ENCODE measurements around the gene HRK. TPM values are rescaled to one million over a fixed set of nuclear protein-coding genes. Genes with fewer than 3 reads are reported as not detected.

HRK gene
- total and polyA plus RNA-seq, 2 of the 4 experiments (the other 2 are of a cell fraction) = not detected

DNA sequence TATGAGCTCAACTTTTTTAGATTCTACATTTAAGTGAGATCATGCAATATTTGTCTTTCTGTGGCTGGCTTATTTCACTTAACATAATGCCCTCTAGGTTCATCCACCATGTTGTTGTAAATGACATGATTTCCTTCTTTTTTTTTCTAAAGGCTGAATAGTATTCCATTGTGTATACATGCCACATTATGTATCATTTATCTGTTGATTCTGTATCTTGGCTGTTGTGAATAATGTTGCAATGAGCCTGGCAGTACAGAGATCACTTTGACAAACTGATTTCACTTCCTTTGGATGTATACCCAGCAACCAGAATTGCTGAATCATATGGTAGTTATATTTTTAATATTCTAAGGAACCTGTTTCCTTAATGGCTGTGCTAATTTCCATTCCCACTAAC lies 48.6 kb upstream of the HRK start:
- H3K56ac ChIP-seq (ENCODE audit: extremely low read depth, insufficient read depth, low read length) = no peak overlapping the region
- no peak overlapping the region for H2AK5ac ChIP-seq (ENCODE audit: low read depth, low read length)
- no peak overlapping the region for H2BK20ac ChIP-seq (ENCODE audit: low read depth, low read length)
- H2BK120ac ChIP-seq (ENCODE audit: low read depth, low read length) = no peak overlapping the region
- H3K4me2 ChIP-seq (ENCODE audit: low read depth, low read length) = no peak overlapping the region
- no peak overlapping the region for H4K91ac ChIP-seq (ENCODE audit: insufficient read depth, low read depth, low read length)
- no peak overlapping the region for H2BK15ac ChIP-seq (ENCODE audit: low read depth, low read length)
- H2AK9ac ChIP-seq (replicated peaks; ENCODE audit: low read depth, low read length, poor library complexity) = no peak overlapping the region
- H3K9me3 ChIP-seq (ENCODE audit: control insufficient read depth, insufficient read depth, low read length) = no peaks in the 10 kb centered on the region
- H3K18ac ChIP-seq (ENCODE audit: low read depth, low read length) = no peak overlapping the region
- no peak for DNase-seq
- no peak overlapping the region for H3K9ac ChIP-seq (ENCODE audit: low read depth, low read length)
- H3K23ac ChIP-seq (ENCODE audit: low read depth, low read length) = no peak overlapping the region
- H3K79me1 ChIP-seq (ENCODE audit: low read depth in 1 of 2, low read length in 2 of 2) = peaks cover 45 to 70% of the 10 kb centered on the region in 2 experiments
- H4K8ac ChIP-seq (ENCODE audit: low read depth in 2 of 2, low read length in 2 of 2) = no peak overlapping the region
- BruUV-seq (replicated peaks) = no TSS peak
- H3K4me3 ChIP-seq (ENCODE audit: insufficient read depth, low read depth, low read length) = no peak overlapping the region
- H2BK5ac ChIP-seq (ENCODE audit: low read depth, low read length, poor library complexity, severe bottlenecking) = no peak overlapping the region
- no peak for ATAC-seq (ENCODE audit: low read depth)
- in situ Hi-C loops (cut with MboI; ENCODE audit: low sequenced_read_pairs) = no loop called here
- peaks cover 45% of the 10 kb centered on the region for H4K20me1 ChIP-seq (ENCODE audit: insufficient read depth, low read length)
- H3K14ac ChIP-seq (replicated peaks; ENCODE audit: low read depth, low read length) = no peak overlapping the region
- H3K4ac ChIP-seq (ENCODE audit: low read depth, low read length) = no peak overlapping the region
- intact Hi-C loops (cut with micrococcal nuclease) = no loop called here
- peaks cover 10% of the 10 kb centered on the region for H3K36me3 ChIP-seq (ENCODE audit: control insufficient read depth, insufficient read depth, low read length)
- H3K27ac ChIP-seq (ENCODE audit: insufficient read depth, low read length) = no peak overlapping the region
- TF ChIP-seq RFX5 (IDR thresholded peaks at IDR 0.05; ENCODE audit: low read depth, low read length) (no peak), BHLHE40 (IDR thresholded peaks at IDR 0.05; ENCODE audit: low read depth, low read length) (no peak), NFE2L2 (IDR thresholded peaks at IDR 0.05; ENCODE audit: low read depth, low read length) (no peak), CEBPB (IDR thresholded peaks at IDR 0.05; ENCODE audit: low read depth, low read length) (no peak), MAZ (IDR thresholded peaks at IDR 0.05; ENCODE audit: borderline replicate concordance, low read depth, low read length) (no peak), POLR2A (IDR thresholded peaks at IDR 0.05; ENCODE audit: low read depth, low read length) (no peak), MAFK (IDR thresholded peaks at IDR 0.05; ENCODE audit: low read depth, low read length) (no peak), MXI1 (IDR thresholded peaks at IDR 0.05; ENCODE audit: borderline replicate concordance, low read depth, low read length) (no peak), SMC3 (IDR thresholded peaks at IDR 0.05; ENCODE audit: low read depth, low read length) (no peak), RAD21 (IDR thresholded peaks at IDR 0.05; ENCODE audit: low read length) (no peak), CHD1 (IDR thresholded peaks at IDR 0.05; ENCODE audit: low read depth, low read length) (no peak), FOS (IDR thresholded peaks at IDR 0.05; ENCODE audit: low read depth, low read length) (no peak)
- TF ChIP-seq, protein P1, sequence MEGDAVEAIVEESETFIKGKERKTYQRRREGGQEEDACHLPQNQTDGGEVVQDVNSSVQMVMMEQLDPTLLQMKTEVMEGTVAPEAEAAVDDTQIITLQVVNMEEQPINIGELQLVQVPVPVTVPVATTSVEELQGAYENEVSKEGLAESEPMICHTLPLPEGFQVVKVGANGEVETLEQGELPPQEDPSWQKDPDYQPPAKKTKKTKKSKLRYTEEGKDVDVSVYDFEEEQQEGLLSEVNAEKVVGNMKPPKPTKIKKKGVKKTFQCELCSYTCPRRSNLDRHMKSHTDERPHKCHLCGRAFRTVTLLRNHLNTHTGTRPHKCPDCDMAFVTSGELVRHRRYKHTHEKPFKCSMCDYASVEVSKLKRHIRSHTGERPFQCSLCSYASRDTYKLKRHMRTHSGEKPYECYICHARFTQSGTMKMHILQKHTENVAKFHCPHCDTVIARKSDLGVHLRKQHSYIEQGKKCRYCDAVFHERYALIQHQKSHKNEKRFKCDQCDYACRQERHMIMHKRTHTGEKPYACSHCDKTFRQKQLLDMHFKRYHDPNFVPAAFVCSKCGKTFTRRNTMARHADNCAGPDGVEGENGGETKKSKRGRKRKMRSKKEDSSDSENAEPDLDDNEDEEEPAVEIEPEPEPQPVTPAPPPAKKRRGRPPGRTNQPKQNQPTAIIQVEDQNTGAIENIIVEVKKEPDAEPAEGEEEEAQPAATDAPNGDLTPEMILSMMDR (conservative IDR thresholded peaks at IDR 0.05; ENCODE audit: low read depth, low read length) = no peak
- CTCF ChIA-PET = interaction anchor here (0.7 kb wide), 1 partner anchor 15 kb away, joined by 3 read pairs; no protein-coding TSS in a partner anchor
- H3K4me1 ChIP-seq (ENCODE audit: control insufficient read depth, insufficient read depth, low read length) = peaks cover 4% of the 10 kb centered on the region; the same call in 1 of the 2 replicates
- dilution Hi-C loops (cut with HindIII; ENCODE audit: low sequenced_read_pairs, unreplicated experiment) = no loop called here
- POLR2A ChIA-PET (ENCODE audit: unreplicated experiment) = no interaction called here
- peaks cover 24% of the 10 kb centered on the region; the same call in 1 of the 2 replicates for H3K9me1 ChIP-seq (ENCODE audit: insufficient read depth, low read length)
- no peak overlapping the region for H2AFZ ChIP-seq (replicated peaks; ENCODE audit: low read length, poor library complexity)
- no peaks in the 10 kb centered on the region for H3K27me3 ChIP-seq (ENCODE audit: control insufficient read depth, insufficient read depth, low read length)
- no peak overlapping the region for H4K5ac ChIP-seq (ENCODE audit: low read depth, low read length)

All from IMR-90 (cell line).